Stimulated activated CD8-positive, alpha-beta memory T cell treated with anti-CD3 and anti-CD28 coated beads, Interleukin-4, amount 100 ng/mL, for 48 hours (primary cell): Measurements from ENCODE around the gene CCSER1.

Experiments used
- DNase-seq: peaks from one replicate; pipeline ENCODE4 v3.0.0-alpha.2; 2020

Gene CCSER1

DNA sequence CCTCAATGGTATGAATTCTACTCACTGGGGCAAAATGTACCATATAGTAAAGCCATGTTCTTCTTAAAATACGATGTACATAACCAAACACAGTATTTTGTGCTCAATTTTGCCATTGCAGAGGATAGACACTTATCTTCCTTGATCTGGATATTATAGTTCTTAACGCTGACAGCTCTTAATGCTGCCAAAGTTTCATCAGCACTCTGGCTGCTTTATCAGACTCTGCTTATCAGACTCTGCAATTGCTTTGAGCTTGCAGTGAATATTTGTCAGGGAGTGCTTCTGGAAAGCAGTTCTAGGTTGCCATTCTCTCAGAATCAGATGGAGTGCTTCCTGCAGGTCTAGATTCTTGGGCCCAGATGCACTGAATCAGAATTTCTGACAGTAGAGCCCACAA lies 863.1 kb downstream of the CCSER1 start:
- DNase-seq, result no peak

DNA sequence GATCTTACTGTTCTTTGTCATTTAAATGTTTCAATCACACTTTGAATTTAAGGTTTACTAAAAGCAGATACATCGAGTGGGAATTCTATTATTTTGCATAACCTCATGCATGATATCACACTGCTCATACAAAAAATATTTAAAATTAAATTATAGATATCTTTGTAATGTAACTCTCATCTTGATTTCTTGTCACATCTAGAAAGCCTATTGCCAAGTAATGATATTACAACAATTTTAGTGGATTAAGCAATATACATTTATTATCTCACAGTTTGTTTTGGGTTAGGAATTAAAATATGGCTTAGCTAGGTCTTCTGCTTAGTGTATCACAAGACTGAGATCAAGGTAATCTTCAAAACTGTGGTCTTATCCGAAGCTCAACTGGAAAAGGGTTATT lies 865.0 kb downstream of the CCSER1 start:
- no peak for DNase-seq

DNA sequence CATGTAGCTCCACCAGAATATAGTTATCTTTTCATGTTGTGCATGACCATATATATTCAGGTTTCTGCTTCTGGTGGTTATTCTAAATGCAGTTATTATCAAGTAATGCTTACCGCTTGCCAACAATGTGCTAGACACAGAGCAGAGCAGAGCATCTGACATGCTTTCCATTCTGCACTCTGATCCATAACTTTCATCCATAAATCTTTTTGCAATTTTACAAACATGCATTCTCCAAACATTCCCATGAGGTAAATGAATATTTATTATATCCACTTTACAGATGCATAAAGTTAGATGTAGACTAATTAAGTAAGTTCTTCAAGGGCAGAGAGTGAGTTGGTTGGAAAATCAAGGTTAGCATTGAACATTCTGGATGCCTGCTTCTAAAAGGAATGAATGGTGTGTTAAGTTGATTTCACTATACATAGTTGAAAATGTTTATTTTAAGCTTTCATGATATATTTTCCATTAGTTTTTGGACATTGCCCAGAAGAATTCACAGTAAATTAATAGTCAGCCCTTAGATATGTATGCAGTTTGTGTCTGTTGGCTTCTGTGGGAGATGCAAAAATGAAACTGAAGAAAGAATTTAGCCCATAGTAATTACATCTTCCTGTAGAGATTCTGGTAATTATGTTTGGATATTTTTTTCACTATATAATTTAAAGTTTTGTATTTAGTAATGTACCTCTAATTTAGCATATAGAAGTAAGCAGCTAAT lies 867.8 kb downstream of the CCSER1 start:
- DNase-seq, result no peak

DNA sequence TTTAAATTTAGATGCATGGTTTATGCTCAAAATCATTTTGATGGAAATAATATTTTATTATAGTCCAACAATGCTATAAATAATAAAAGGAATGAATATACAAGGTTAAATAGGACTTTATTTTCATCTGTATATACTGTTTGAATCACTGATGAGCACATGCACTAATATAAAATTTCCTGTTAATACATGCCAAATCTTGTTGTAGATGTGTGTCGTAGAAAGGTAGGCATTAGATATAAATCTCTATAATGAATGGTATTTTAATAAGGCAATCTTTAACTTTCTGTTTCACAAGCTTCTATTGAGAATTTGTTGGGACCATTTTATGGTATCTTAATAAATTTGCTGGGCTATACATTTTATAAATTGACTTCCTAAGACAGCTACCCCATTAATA lies 868.8 kb downstream of the CCSER1 start:
- no peak for DNase-seq

DNA sequence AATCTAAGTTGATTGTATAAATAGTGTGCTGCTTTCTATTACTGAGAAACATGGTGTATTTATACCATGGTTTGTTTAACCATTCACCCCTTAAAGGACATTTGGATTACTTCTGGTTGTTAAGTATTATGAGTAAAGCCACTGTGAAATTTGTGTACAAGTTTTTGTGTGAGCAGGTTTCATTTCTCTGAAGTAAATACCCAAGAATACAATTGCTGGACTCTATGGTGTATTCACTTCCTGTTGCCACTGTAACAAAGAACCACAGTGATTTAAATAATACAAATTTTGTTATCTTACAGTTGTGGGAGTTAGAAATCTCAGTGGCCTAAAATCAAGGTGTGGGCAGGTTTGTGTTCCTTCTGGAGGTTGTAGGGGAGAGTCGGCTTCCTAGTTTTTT lies 869.6 kb downstream of the CCSER1 start:
- no peak for DNase-seq

DNA sequence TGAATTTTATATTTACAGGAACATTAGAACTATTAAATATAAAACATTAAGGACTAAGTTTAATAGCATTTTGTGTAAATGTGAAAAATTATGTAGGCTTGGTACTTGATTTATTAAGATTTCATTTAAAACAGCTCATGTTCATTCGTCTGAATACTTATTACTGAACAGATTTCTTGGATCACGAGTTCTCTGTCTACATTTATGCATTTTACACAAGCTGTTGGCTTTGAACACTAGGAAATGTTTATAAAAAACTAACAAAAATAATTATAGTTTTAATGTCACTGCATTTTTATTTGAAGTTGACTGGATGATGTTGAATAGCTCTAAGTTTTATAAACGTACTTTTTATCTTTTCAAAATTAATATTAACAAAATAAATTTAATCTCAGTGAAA lies 888.7 kb downstream of the CCSER1 start:
- no peak for DNase-seq

DNA sequence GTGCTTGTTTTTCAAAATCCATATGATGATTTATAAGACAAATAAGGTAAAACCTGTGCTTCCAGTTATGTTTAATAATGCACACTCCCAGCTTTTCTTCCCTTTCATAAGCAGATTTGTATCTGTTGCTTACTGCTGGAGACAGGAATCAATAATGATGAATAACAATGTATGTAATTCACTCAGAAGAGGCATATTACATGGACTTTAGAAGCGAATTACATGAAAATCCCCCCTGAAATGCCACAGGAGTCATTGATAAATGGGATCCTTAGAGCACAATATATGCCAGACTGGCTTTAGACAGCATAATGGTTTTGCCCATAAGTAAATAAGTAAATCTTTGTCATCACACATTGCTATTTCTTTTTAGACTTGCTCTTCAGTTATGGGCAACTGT lies 892.3 kb downstream of the CCSER1 start:
- no peak for DNase-seq

DNA sequence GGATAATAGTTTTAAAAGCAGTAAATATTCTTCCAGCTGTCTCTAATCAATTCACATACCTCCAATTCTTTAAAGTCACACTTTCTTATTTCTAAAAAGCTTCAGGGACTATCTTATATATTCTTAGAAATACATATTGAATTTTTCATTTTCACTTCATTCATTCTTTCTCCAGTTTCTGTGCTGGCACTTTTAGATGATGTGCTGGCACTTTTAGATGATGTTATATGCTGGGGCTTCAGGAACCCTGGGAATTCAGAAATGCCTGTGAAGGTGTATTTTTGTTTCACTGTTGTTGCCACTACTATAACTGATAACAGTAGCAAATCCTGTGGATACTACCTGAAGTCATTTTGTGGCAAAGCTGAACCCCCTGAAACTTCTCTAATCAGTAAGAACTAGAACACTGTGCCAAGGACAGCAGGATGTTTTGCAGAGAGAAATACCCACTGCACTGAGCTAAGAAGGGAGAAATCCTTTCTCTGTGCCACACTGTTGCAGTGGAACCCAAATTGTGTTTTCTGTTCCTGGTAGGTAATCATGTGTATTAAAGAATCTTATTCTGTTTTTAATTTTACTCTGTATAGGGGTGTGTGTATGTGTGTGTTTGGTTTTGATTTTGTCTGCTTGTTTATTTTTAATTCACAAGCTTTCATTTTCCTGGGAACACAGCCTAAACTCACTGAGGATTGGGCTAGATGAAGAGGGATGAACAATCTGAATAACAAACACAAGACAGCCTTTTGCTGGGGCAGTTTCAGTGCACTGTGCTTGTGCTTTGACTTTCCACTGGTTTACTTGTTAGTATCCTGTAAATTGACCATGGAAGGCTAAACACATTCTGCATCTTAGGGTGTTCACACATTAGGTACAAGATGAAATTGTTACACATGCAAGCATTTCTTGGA lies 898.3 kb downstream of the CCSER1 start:
- no peak for DNase-seq

DNA sequence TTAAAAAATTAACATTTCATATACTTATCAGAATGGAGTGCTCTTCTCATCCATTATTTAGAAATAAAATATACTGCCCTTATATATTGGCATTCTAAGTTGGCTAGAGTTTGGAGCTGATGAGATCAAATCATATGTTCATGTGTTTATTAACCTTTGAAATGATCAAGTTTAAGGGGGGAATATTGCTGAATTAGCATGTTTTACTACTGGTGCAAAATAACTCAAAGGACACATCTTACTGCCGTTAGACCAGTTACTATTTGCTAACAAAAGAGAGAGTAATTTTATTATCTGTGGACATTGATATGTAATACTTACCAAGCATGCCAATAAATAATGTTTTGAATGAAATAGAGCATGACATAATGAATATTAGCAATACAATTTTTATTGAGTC lies 901.0 kb downstream of the CCSER1 start:
- no peak for DNase-seq

DNA sequence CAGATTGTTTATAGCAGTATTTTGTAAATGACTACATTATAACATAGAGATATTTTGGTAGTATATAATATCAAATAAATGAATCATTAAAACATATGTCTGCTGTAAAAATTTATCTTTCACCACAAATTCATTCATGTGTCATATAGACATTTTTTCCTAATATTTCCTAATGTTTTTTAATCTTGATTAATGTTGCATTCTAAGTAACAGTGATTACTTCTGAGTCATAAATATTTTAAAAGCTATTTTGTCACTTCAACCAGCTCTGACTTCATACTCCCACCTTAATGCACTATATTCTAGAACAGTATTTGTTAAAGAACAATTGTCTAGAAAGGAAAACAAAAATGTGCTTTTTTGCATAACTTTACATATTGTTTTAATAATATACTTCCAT lies 904.6 kb downstream of the CCSER1 start:
- DNase-seq, result no peak

DNA sequence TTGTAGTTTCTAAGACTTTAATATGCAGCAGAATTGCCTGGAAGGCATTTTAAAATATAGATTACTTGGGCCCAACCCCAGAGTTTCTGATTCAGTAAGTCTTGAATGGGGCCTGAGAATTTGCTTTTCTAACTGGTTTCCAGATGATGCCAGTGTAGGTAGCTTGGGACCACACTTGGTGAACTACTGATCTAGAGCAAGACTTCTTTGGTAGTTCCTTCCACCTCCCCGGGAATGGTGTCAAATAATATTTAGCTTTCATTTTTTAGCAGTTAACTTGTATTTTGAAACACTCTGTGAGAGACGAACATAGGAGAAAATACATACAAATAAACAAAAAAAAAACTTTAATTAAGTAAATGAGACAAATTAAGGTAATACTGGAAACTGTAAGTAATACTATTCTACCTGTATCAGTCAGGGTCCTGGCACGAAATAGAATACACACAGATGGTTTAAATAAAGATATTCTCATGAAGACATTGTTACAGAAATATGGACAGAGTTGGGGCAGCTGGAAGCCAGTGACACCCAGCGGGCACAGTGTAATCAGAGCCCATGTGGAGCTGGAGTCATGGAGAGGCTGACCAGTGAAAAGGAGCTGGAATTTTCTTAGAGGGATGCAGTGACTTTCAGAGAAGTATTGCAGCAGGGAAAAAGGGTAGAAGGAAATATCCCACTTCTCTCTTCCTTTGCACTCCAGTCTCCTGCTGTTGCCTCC lies 905.7 kb downstream of the CCSER1 start:
- no peak for DNase-seq

DNA sequence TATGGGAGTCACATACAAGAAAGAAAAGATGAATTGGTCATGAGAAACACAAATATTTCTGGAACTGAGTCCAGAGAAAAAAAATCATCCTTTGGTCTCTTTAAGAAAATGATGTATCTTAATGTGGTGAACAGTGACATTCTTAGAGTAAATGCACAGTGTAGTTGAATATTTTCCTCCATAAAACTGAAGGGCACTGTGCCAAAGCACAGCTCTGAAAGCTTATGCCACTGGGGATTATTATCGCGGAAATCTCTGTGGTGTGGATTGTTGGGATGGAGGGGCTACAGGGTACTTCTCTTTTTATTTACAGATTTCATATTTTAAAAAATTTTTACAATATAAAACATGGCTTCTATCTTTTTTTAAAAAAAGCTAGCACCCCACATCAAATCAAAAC lies 908.1 kb downstream of the CCSER1 start:
- DNase-seq, result no peak

DNA sequence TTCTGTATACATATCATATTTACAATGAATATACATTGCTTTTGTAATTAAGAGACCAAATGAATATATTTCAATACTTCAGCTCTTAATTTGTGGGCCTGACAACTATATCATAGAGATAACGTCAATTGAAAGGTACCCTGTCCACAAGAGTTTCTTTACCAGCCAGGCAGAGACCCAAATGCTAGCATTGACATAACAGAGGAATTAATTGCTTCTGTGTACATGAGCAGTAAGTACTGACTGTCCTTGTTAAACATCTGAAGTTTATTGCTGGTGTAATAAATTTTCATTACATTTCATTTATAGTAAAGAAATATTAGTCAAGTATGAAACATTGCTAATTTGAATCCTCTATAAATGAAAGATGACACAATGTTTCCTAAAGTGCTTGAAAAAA lies 910.8 kb downstream of the CCSER1 start:
- no peak for DNase-seq

DNA sequence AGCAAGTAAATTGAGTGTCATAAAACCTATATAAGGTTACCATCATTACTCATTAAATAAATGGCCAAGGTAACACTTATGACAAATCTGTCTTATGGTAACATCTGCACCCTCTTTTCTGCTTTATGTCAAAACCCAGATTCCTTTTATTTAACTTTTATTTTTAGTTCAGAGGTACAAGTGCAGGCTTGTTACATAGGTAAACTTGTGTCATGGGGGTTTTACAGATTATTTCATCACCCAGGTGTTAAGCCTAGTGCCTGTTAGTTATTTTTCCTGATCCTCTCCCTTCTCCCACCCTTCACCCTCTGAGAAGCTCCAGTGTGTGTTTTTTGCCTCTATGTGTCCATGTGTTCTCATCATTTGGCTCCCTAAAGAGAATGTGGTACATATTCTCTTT lies 930.7 kb downstream of the CCSER1 start:
- no peak for DNase-seq

DNA sequence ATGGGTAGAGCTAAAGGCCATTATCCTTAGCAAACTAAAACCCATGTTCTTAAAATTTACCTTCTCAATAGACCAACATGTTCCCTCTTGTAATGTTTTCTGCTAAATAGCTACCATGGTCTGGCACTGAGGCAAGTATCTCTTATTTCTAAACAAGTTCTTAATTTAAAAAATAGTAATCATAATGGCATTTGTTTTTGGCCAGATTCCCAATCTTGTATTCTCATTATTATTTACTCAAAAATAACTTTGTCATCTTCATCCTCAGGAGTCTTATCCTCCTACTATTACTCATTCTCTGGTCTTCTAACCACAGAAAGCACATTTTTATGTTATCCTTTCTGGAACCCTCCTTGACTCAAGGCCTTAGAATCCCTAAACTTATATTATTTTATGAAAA lies 931.2 kb downstream of the CCSER1 start:
- no peak for DNase-seq

DNA sequence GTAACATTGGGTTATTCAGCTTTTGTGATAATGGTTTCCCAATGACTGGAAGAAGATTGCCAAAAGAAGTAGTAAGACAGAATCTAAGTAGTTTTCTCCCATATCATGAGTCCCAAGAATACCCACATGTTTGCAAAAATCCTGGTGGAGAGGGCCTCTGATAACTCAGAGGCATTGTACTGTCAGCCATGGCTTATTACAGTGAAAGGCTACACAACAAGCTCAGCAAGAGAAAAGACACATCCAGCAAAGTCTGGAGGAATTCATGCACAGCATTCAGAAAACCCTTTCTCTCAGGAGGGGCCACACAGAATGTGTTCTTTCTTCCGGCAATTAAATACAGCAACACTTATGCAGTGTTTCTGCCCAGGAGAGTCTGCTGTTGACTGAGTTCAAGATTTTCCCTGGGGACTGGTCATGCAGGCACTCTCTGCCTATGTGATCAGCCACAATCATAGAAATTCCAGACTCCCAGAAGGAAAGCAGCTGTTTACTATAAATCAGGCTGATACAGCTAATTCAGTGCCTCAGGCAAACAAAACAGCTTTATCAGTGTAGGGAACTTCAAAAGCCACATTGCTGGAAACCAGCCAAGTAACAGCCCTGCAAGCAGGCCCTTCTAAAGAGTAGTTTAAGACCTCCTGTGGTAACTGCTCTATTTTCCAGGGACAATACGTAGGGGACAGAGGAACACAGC lies 937.1 kb downstream of the CCSER1 start:
- DNase-seq, result no peak

DNA sequence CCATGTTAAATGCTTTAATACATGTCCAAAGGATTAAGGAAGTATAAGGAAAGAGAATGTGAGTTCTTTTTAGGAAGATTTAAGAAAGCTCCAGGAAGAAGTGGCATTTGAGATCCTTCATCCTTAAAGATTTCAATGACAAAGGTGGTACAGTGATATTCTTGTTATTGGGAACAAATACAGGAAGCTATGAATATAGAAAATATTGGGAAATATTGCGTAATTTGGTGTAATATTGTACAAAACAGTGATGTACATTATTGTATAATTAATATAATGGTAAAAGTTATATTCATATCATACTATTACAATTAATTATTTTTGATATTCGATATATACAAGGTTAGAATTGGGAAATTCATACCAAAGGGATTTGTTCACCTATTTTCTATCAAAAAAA lies 937.9 kb downstream of the CCSER1 start:
- DNase-seq, result no peak

DNA sequence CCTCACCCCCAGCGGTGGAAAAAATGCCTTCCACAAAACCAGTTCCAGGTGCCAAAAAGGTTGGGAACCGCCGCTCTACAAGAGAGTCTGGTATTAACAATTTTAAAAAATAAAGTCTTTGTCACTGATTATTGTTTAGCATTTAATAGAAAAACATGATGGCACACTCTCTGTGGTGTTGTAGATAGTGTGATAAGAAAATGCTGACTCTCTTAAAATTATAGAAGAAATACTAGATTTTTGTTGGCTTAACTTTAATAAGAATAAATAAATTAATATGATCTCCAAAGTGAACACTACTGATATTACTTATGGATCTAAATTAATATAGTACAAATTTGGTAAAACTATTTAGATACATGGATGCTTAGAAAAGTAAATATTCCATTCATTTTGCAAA lies 943.5 kb downstream of the CCSER1 start:
- no peak for DNase-seq

DNA sequence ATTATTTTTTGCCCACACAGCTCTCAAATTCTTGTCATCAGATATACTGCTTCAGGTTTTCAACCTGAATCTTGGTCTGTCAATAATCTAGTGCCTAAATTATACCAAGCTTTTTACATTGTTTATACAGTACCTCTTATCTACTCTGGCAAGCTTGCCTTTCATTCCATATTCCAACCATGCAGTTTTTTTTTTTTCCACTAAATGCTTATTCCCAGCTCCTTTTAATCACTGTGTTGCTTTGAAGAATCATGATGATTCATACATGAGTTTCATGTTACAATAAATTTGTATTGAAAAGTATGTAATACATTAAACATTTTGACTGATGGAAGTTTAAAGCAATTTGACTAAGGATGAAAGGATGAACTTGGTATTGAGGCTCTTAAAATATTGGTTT lies 949.0 kb downstream of the CCSER1 start:
- no peak for DNase-seq

DNA sequence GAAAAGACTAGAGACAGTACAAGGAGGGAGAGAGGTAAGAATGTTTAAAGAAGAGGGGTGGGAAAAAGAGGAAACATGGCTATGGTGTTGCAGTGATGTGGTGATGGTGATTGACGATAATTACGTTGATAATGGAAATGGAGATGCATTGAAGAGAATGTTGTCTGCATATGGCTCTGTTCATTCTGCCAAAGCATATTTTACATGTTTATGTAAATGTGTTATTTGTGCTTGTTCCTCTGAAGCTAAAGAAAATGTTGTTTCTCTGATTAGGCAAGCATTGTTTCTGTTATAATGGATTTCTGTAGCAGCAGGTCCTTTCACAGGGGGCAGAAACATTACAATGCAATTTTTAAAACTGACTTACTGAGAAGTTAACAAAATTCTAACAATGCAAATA lies 958.8 kb downstream of the CCSER1 start:
- no peak for DNase-seq

DNA sequence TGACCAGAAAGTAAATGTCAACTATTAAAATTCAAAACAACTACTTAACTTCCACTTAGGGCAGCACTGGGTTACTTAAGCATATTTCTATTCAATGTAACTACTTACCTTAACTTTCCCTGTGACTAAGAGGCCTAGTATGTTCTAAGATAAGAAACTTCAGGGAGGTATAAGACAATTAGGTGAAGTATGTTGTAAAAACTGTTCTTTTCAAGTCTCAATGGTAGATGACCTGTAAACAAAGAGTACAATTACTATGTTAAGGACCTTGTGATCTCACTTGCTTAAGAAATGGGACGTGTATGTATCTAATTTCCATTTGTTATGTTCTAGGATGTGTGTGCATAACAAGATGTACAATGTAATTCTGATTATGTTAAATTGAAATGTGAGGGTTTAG lies 960.5 kb downstream of the CCSER1 start:
- DNase-seq, result no peak

DNA sequence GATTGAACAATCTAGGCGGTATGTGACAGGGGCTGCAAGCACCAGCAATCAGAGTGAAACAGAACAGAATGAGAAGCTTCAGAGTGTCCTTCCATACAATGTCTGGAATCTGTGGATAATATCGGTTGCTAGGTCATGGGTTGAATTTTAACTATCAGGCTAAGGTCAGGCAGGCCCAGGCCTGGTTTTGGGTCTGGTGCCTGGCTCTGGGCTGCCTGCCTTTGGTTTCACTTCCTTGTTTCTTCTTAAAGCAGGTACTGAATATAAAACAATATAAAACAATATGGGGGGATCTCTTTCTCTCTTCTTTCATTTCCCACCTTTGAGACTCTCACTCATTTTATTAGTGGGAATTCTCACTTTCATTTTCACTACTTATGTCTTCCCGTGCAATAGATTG lies 962.0 kb downstream of the CCSER1 start:
- DNase-seq, result no peak

DNA sequence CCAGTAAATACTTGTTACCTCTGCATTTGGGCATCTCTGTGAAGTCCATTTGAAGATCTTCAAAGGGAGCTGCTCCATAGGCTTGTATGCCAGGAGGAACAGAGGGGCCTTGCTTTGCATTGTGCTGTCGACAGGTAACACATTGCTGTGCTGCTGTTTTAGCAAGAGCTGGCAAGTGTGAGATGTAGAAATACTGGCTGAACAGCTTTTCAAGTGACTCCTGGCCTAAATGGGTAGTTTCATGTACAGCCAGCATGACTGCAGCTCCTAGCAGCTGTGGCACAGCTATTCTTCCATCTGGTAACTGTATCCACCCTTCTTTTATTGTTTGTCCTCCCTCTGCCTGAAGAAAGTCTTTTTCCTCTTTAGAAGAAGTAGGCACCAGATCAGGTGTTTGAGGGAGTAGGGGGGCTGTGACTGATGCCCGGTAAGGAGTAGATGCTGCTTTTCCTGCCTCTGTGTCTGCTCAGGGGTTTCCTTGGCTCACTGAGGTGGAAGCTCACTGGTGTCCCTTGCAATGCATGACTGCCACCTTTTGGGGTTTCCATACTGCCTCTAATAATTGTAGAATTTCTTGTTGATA lies 965.3 kb downstream of the CCSER1 start:
- no peak for DNase-seq
